ENCODE results near the gene TTYH1. TPM values are rescaled to one million over a fixed set of nuclear protein-coding genes. Genes with fewer than 3 reads are reported as not detected.

The TTYH1 gene
- total and polyA plus RNA-seq, 9 of the 15 experiments (the other 6 are each of a cell fraction or from before 2014, with no cell fraction given), result 0.08 TPM; not detected in 8

- TF ChIP-seq E2F1 (CRISPR knock-in tag; IDR thresholded peaks at IDR 0.05) (0 out of 2 replicates have a peak, but pooled peaks have one; percentile 7), ZEB2 (IDR thresholded peaks at IDR 0.05) (no peak), E2F6 (IDR thresholded peaks at IDR 0.05; ENCODE audit: borderline replicate concordance in 1 of 2, extremely low read depth in 1 of 2, insufficient read depth in 1 of 2, insufficient read length in 1 of 2, low read depth in 1 of 2, low read length in 1 of 2, poor library complexity in 1 of 2, severe bottlenecking in 1 of 2) (peak; percentile 49 to 93), RNF2 (IDR thresholded peaks at IDR 0.05) (no peak), HOMEZ (CRISPR knock-in tag; IDR thresholded peaks at IDR 0.05) (no peak), BCL6 (CRISPR knock-in tag; IDR thresholded peaks at IDR 0.05) (no peak), CREB3 (tag; conservative IDR thresholded peaks at IDR 0.05; ENCODE audit: low read depth) (no peak), GABPB2 (CRISPR knock-in tag; conservative IDR thresholded peaks at IDR 0.05) (no peak), ZBTB11 (CRISPR knock-in tag; IDR thresholded peaks at IDR 0.05) (peak; percentile 42 to 94 (median 68); a peak in 5 of 6 replicates), PML (IDR thresholded peaks at IDR 0.05; ENCODE audit: low read length) (peak; percentile 50; the same call in 1 of the 2 replicates)
Measured at GRCh38 chr19:54464630-54465425, 49.6 kb downstream of the TTYH1 start (continued).

All from K562 (cell line).